DOHH2 (cell line): ENCODE results near the gene ELOVL6.

Source experiments
- CTCF ChIP-seq: fragments of 200-600 bp; sonication (generic); IDR thresholded peaks from one replicate; pipeline ENCODE4 v1.5.1; 2014; ENCODE audit warnings: antibody characterized with exemption, mild to moderate bottlenecking, low read depth, low read length; ENCODE audit not compliant: poor library complexity, severe bottlenecking
- EZH2phosphoT487 ChIP-seq: fragments of 200-600 bp; sonication (generic); IDR thresholded peaks from 2 replicates; pipeline ENCODE4 v1.6.1; 2017; ENCODE audit warnings: borderline replicate concordance, mild to moderate bottlenecking, antibody characterized with exemption, low read length, moderate library complexity, mixed read lengths

GRCh38 chr4:110165382-110166286 lies 32.8 kb downstream of the ELOVL6 start:
- TF ChIP-seq CTCF: no peak
- no peak for TF ChIP-seq EZH2phosphoT487
